HG03432 (cell line): ENCODE results near the gene MAFB.
"Not testable (repeated sequence)": the region's sequence is repeated elsewhere in the genome, so short reads cannot be mapped to it uniquely, and the experiment has no call there.

Source experiments
- ATAC-seq: cut with Tn5 transposase; IDR thresholded peaks from one replicate; pipeline ENCODE4 v1.9.1; 2021; ENCODE audit warnings: mild to moderate bottlenecking, moderate library complexity; ENCODE audit not compliant: unreplicated experiment

Gene MAFB

GRCh38 chr20:40689100-40689942, at the start of gene MAFB:
TSS of gene MAFB (minus strand) at chr20:40689236. CDS start at chr20:40688850, 386 bp downstream.
- peak; percentile 48 for ATAC-seq

GRCh38 chr20:40736468-40736867, 47.4 kb upstream of the MAFB start:
- ATAC-seq: not testable (repeated sequence)

GRCh38 chr20:40728996-40729395, 40.0 kb upstream of the MAFB start:
- no peak for ATAC-seq

- no peak for ATAC-seq
These were observed 39.4 kb upstream of the MAFB start for GRCh38 chr20:40728470-40728869.

GRCh38 chr20:40727960-40728359, 38.9 kb upstream of the MAFB start:
- ATAC-seq: no peak

GRCh38 chr20:40726776-40727175, 37.7 kb upstream of the MAFB start:
- no peak for ATAC-seq

- ATAC-seq: no peak
These were observed 35.5 kb upstream of the MAFB start for GRCh38 chr20:40724566-40724965.

GRCh38 chr20:40720826-40721225, 31.8 kb upstream of the MAFB start:
- no peak for ATAC-seq

- ATAC-seq: no peak
These were observed 31.1 kb upstream of the MAFB start for GRCh38 chr20:40720099-40720498.

- no peak for ATAC-seq
These were observed 30.1 kb upstream of the MAFB start for GRCh38 chr20:40718982-40719729.

GRCh38 chr20:40718214-40718977, 29.4 kb upstream of the MAFB start:
- no peak for ATAC-seq

- no peak for ATAC-seq
These were observed 28.4 kb upstream of the MAFB start for GRCh38 chr20:40717343-40717865.

GRCh38 chr20:40715491-40715890, 26.5 kb upstream of the MAFB start:
- no peak for ATAC-seq

- ATAC-seq: no peak
These were observed 25.9 kb upstream of the MAFB start for GRCh38 chr20:40714916-40715315.

GRCh38 chr20:40714109-40714508, 25.1 kb upstream of the MAFB start:
- no peak for ATAC-seq

GRCh38 chr20:40713508-40713907, 24.5 kb upstream of the MAFB start:
- no peak for ATAC-seq

- ATAC-seq: no peak
These were observed 22.0 kb upstream of the MAFB start for GRCh38 chr20:40711079-40711478.

- no peak for ATAC-seq
These were observed 21.6 kb upstream of the MAFB start for GRCh38 chr20:40710603-40711002.

GRCh38 chr20:40706977-40707582, 18.0 kb upstream of the MAFB start:
- ATAC-seq: peak; percentile 81

GRCh38 chr20:40705413-40705812, 16.4 kb upstream of the MAFB start:
- no peak for ATAC-seq

GRCh38 chr20:40704828-40705227, 15.8 kb upstream of the MAFB start:
- ATAC-seq: no peak
